MM.1S (cell line): ENCODE results near the gene CBFA2T2.
"Not testable (repeated sequence)": the region's sequence is repeated elsewhere in the genome, so short reads cannot be mapped to it uniquely, and the experiment has no call there.

Source experiments
- CTCF ChIP-seq: fragments of 300-600 bp; sonication (generic); IDR thresholded peaks from 2 replicates; pipeline ENCODE4 v1.5.1; 2016; ENCODE audit warnings: antibody characterized with exemption, low read length, mixed read lengths
- EZH2 ChIP-seq: fragments of 300-600 bp; sonication (generic); optimal IDR thresholded peaks from 2 replicates; pipeline ENCODE3; 2017; ENCODE audit warnings: low read depth, mild to moderate bottlenecking, antibody characterized with exemption, low read length, mixed read lengths
- EZH2phosphoT487 ChIP-seq: fragments of 300-600 bp; sonication (generic); IDR thresholded peaks from 2 replicates; pipeline ENCODE4 v1.6.1; 2018; ENCODE audit warnings: antibody characterized with exemption, low read length

DNA sequence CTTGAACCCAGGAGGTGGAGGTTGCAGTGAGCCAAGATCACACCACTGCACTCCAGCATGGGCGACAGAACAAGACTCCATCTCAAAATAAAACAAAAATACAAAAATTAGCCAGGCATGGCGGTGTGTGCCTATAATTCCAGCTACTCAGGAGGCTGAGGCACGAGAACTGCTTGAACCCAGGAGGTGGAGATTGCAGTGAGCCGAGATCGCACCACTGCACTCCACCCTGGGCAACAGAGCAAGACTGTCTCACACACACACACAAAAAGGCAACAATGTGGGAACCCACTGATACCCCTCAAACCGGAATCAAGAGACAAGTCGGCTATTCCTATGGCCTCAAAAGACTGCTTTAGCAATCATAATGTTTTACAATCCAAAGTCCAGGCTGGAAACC lies 49.3 kb upstream of the CBFA2T2 start:
- not testable (repeated sequence) for TF ChIP-seq EZH2, CTCF, EZH2phosphoT487
